ENCODE data around the gene FERMT1.
"Not testable (repeated sequence)": the region's sequence is repeated elsewhere in the genome, so short reads cannot be mapped to it uniquely, and the experiment has no call there.

FERMT1 gene

DNA sequence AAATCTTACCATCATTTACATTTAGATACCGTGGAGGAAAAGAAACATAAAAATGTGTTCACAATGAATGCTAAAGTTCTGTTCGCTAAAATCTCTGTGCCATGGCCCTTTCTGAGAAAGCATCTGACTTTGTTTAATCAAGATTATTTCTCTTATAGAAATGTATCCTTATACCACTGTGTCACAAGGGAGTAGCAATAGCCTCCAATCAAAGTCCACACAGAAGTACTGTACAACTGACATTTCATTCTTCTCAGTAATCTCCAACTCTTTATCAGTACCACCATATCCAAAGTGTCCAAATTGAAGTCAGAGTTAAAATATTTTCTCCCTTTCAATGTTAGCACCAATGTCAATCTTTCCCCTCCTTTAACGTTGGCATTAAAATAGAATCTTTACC lies 6.1 kb downstream of the FERMT1 start:
- DNase-seq (ENCODE audit: low read depth in 2 of 2): no peak

- no peak for DNase-seq (ENCODE audit: low read depth in 2 of 2)
These were observed 7.5 kb downstream of the FERMT1 start for GRCh38 chr20:6115221-6115895.

- no peak for DNase-seq (ENCODE audit: low read depth in 2 of 2)
These were observed 8.1 kb downstream of the FERMT1 start for GRCh38 chr20:6114696-6115095.

- DNase-seq (ENCODE audit: low read depth in 2 of 2): no peak
These were observed 8.9 kb downstream of the FERMT1 start for GRCh38 chr20:6113951-6114350.

GRCh38 chr20:6112965-6113364 lies 9.9 kb downstream of the FERMT1 start:
- not testable (repeated sequence) for DNase-seq (ENCODE audit: low read depth in 2 of 2)

DNA sequence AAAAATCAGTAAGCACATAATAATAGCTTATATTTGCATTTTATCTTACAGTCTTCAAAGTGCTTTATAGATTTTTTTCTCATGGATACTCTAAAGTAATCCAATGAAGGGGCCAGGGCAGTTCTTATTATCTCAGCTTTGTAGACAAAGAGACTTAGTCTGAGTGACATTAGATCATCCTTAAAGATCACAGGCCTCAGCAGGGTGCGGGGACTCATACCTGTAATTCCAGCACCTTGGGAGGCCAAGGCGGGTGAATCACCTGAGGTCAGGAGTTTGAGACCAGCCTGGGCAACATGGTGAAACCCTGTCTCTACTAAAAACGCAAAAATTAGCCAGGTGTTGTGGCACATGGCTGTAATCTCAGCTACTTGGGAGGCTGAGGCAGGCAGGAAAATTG lies 14.5 kb downstream of the FERMT1 start:
- DNase-seq (ENCODE audit: low read depth in 2 of 2): no peak

DNA sequence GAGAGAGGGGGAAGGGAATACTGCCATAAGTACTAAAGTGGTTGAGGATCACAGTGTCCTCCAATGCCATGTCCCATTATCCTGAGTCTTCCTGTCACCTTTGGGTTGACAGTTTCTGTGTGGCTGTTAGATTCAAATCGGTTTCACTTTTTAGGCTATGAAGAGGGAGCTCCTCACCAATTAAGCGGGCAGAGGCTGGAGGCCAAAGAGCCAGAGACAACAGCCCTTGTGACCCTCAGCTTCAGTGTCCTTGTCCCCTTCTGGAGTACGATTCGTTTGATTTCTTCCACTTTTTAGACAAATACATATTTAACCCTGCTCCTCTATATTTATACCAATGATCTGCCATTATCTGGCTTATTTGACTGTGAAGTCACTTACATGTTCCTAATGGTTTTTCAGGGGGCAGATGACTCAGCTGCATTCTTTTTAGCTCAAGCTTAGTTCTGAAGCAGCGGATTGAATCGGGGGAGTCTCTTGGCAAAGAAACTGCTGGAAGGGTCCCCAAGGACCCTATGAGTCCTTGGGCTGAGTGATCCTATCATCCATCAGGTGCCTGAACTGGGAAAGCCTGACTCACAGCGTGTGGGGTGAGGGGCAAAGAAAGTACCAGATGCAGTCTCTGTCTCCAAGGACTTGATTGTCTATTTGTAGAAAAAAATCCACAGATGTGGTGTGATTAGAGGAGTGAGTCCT lies 18.2 kb downstream of the FERMT1 start:
- no peak for DNase-seq (ENCODE audit: low read depth in 2 of 2)

DNA sequence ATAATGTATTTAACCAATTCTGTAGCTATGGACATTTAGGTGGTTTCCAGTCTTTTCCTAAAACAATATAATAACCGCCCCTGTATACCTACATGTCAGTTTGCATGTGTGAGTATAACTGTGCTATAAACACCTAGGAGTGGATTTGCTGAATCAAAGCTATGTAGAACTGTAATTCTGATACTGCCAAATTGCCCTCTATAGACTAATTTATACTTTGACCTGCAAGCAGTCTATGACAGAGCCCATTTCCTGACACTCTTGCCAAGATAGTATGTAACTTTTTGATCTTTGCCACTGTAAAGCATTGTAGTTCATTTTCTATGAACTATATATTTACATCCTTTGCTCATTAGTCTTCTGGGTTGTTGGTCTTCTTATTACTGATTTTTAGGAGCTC lies 19.5 kb downstream of the FERMT1 start:
- no peak for DNase-seq (ENCODE audit: low read depth in 2 of 2)

DNA sequence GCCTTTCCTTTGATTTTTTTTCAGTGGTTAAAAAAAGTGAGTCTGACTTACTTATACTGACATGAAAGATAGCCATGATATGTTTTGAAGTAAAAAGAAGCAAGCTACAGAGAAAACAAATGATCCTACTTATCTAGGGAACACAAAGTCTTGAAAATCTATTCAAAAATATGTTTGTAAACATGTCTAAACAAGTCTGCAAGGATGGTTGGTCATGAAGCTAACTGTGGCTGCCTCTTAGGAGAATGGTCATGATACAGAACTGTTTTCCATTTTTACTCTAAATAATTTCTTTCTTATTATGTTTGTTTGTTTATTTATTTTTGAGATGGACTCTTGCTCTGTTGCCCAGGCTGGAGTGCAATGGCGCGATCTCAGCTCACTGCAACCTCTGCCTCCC lies 21.5 kb downstream of the FERMT1 start:
- no peak for DNase-seq (ENCODE audit: low read depth in 2 of 2)

GRCh38 chr20:6100246-6100645 lies 22.6 kb downstream of the FERMT1 start:
- no peak for DNase-seq (ENCODE audit: low read depth in 2 of 2)

- DNase-seq (ENCODE audit: low read depth in 2 of 2): no peak
These were observed 23.0 kb downstream of the FERMT1 start for GRCh38 chr20:6099819-6100218.

DNA sequence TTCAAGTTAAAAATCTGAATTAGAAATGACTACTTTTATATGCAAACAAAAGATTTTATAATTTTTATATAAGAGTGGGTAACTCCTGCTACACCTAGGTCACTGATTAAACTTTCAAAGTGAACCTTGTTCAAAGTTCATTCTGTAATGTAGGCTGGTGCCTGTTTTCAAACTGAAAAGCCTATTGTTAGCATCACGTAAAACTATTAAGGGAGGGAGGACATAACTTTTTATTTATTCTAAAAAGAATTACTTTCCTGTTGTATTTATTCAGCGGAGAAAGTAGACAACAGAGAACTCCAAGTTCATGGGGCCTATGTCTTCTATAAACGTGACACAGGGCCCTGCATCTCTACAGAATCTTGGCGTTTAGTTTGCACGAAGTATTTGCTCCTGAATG lies 27.4 kb downstream of the FERMT1 start:
- no peak for DNase-seq (ENCODE audit: low read depth in 2 of 2)

DNA sequence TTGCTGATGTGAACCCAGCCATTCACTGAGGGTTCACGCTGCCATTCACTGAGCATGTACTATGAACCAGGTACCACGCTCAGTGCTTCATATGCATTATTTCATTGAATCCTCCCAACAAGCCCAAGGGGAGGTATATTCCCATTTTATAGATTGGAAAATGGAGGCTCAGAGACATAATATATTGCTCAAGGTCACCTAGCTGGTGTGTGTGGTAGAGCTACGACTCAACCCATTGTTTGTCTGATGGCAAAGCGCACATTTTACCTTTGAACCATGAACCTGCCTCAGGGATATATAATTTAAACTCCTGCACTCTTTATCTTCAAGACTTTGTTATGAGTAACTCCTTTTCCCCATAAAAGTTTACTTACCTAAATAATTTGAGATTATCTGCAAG lies 28.3 kb downstream of the FERMT1 start:
- no peak for DNase-seq (ENCODE audit: low read depth in 2 of 2)

DNA sequence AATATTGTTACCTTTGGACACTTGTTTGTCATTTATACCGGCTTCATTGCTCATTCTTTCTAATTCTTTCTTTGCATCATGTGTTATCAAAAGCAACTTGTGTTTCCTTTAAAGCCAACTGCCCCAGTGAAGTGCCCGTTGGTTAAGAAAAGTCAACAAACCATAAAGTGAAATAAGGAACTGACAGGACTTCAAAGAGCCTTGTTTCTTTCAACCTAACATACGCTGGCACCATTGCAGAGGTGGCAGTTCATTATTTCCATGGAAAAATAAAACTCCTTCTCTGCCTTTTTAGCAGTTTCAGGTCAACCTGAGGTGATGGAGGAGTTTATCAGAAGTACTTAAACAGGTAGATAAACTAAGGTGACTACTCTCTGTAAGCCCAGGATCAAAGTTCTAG lies 28.8 kb downstream of the FERMT1 start:
- no peak for DNase-seq (ENCODE audit: low read depth in 2 of 2)

- DNase-seq (ENCODE audit: low read depth in 2 of 2): no peak
These were observed 31.2 kb downstream of the FERMT1 start for GRCh38 chr20:6091661-6092060.

DNA sequence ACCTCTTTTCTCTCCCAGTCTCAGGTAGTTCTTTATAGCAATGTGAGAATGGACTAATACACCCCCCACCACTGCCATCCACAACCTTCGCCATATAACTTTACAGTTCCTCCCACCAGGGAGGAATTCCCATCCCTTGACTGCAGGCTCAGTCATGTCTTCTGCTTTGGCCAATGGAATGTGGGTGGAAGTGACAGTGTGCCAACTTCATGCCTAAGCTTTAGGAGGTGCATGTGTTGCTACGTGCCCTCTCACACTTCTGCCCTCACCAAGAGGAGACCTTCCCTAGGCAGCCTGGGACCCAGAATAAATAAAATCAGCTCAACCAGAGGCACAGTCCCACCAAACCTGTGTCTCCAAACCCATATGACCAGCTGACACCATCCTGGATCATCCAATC lies 36.0 kb downstream of the FERMT1 start:
- no peak for DNase-seq (ENCODE audit: low read depth in 2 of 2)

- no peak for DNase-seq (ENCODE audit: low read depth in 2 of 2)
These were observed 38.9 kb downstream of the FERMT1 start for GRCh38 chr20:6083926-6084325.

- no peak for DNase-seq (ENCODE audit: low read depth in 2 of 2)
These were observed 41.6 kb downstream of the FERMT1 start for GRCh38 chr20:6081236-6081635.

DNA sequence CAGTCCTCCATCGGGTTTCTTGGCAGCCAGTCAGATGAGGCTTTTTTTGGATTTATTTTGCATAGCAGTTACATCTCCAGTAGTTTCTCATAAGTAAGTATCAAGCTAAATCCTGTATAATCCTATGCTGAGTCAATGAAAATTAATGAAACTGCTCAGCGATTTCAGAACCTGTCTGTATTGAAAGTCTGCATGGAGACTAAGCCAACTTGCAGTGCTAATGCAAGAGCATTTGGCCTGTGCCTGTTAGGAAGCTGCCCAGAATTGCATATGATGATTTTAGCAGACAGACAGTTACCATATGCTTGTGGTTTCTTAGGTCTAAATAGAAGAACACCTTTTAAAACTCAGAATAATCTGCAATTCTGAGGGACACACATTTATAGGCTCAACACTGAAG lies 43.8 kb downstream of the FERMT1 start:
- DNase-seq (ENCODE audit: low read depth in 2 of 2): no peak

DNA sequence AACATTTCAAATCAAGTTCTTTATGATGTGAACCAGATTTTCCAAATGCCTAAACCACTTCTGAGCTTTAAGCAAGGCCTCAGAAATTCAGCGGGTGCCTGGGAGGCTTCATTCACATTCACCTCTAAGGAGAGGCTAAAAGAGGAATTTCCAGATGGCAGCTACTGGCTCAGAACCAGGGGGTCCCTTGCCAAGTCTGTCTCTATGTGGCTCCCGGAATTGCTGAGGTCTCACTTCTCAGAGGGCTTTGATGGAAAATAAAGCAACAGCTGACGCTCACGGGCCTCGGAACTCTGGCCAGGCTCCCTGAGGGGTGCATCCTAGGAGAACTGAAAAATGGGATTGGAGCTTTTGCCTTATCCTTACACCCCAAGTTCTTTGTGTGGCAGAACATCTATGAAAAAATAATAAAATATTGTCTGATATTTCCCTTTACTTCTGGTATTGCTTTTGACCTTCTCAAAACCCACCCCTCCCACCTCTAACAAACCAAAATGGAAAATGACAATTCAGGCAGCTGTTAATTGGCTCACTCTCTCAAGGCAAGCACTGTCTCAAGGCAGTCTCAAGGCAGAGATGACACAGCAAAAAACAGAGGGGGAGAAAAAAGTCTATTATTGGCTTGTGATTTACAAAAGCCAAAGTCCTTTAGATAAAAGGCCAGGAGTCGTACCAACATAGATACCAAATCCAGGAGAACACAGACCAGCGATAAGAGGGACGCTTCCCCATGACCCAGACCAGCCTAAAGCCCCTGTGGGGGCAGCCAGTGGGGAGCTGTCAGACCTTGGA lies 47.2 kb downstream of the FERMT1 start:
- DNase-seq (ENCODE audit: low read depth in 2 of 2): no peak

DNA sequence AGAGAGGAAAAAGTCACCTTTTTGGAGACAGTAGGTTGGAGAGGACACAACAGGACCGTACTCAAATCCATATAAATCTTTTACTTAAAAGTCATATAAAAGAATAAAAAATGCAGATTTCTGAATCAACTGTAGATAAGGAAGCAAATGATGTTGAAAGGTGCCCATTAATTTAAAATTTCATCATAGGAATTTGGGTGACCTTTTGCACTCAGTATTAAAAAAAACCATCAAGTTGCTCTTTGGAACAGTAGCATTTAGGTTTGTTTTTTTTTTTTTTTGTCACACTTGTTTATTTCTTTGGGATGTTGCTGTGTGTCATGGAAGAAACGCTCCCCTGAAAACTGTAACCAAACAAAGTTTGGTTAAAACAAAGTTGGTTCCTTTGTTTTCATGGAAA lies 48.0 kb downstream of the FERMT1 start:
- no peak for DNase-seq (ENCODE audit: low read depth in 2 of 2)

GRCh38 chr20:6074145-6074561 lies 48.7 kb downstream of the FERMT1 start:
- DNase-seq (ENCODE audit: low read depth in 2 of 2): no peak
